Measurements from ENCODE around the gene PAX8.

PAX8 gene

GRCh38 chr2:113218283-113219091 lies 60.2 kb downstream of the PAX8 start:
- no peak for DNase-seq

- peak; percentile 2 for DNase-seq
Observed at GRCh38 chr2:113217455-113218282, 61.1 kb downstream of the PAX8 start.

GRCh38 chr2:113216891-113217454 lies 61.7 kb downstream of the PAX8 start:
- DNase-seq, result no peak

- DNase-seq, result no peak
Observed at GRCh38 chr2:113216321-113216720, 62.4 kb downstream of the PAX8 start.

- no peak for DNase-seq
Observed at GRCh38 chr2:113215056-113215455, 63.7 kb downstream of the PAX8 start.

GRCh38 chr2:113214141-113214540 lies 64.6 kb downstream of the PAX8 start:
- DNase-seq, result no peak

- no peak for DNase-seq
Observed at GRCh38 chr2:113213061-113213930, 65.4 kb downstream of the PAX8 start.

- DNase-seq, result peak; percentile 81
Observed at GRCh38 chr2:113212245-113213060, 66.3 kb downstream of the PAX8 start.

- DNase-seq, result no peak
Observed at GRCh38 chr2:113211226-113212105, 67.3 kb downstream of the PAX8 start.

GRCh38 chr2:113209646-113210171 lies 69.0 kb downstream of the PAX8 start:
- DNase-seq, result no peak

- DNase-seq, result no peak
Observed at GRCh38 chr2:113209011-113209645, 69.6 kb downstream of the PAX8 start.

GRCh38 chr2:113208396-113208795 lies 70.3 kb downstream of the PAX8 start:
- DNase-seq, result no peak

- no peak for DNase-seq
Observed at GRCh38 chr2:113207021-113207420, 71.7 kb downstream of the PAX8 start.

GRCh38 chr2:113206251-113206650 lies 72.5 kb downstream of the PAX8 start:
- DNase-seq, result no peak

GRCh38 chr2:113203901-113204519 lies 74.7 kb downstream of the PAX8 start:
- peak; percentile 73 for DNase-seq

- DNase-seq, result no peak
Observed at GRCh38 chr2:113203217-113203530, 75.5 kb downstream of the PAX8 start.

- peak; percentile 13 for DNase-seq
Observed at GRCh38 chr2:113202305-113203216, 76.2 kb downstream of the PAX8 start.

- DNase-seq, result no peak
Observed at GRCh38 chr2:113201496-113202304, 77.0 kb downstream of the PAX8 start.
